GM21423 (cell line): ENCODE measurements around the gene CTNNB1.

Experiments used
- ATAC-seq: cut with Tn5 transposase; IDR thresholded peaks from one replicate; pipeline ENCODE4 v1.9.1; 2021; ENCODE audit warnings: mild to moderate bottlenecking, moderate library complexity; ENCODE audit not compliant: unreplicated experiment

Gene CTNNB1

DNA sequence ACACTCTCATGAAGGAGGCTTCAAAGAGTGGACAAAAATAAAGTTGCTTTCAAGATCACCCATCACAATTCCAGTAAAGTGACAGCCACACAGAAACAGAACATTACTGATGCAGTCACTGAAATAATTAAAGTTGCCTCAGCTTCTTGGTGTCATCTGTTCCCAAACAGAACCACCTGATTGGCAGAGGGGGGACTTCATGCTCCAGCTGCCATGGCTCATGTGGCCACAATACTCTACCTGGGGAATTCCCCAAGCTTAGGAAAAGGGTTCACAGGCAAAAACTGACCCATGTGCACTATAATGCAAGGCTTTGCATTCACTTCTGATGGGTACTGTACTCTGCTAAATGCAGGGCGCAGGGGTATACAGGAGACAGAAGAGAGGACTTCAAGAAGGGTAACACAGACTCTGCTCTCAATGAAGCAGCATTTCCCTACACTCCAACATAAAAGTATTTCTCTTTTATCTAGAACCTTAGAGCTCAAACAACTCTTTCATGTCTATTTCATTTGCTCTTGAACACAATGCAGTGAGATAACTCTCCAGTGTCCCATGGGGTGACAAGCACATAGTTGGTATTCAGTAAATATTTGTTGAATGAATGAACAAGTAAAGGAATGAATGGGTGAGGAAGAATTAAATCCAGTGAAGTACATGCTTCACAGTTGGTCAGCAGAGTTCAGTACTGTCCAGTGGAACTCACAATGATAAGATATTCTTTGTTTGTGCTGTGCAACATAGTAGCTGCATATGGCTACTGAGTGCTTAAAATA lies 8.6 kb upstream of the CTNNB1 start:
- ATAC-seq = no peak

DNA sequence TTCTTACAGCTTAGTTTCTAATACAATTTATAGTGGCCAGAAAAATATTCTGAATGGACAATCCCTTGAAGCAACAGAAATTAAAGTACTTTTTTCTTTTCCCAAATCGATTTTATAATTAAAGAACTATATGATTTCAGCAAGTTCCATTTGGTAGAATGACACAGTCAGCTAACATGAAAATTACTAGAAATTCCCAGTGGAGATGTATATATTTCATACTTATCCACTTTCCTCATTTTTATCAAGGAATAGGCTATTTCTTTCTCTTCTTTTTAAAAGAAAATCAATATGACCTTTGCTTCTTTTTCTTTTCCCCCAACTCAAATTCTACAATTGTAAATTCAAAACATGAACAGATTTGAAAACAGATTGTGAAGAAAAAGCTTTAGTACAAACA lies 6.4 kb upstream of the CTNNB1 start:
- ATAC-seq = no peak

DNA sequence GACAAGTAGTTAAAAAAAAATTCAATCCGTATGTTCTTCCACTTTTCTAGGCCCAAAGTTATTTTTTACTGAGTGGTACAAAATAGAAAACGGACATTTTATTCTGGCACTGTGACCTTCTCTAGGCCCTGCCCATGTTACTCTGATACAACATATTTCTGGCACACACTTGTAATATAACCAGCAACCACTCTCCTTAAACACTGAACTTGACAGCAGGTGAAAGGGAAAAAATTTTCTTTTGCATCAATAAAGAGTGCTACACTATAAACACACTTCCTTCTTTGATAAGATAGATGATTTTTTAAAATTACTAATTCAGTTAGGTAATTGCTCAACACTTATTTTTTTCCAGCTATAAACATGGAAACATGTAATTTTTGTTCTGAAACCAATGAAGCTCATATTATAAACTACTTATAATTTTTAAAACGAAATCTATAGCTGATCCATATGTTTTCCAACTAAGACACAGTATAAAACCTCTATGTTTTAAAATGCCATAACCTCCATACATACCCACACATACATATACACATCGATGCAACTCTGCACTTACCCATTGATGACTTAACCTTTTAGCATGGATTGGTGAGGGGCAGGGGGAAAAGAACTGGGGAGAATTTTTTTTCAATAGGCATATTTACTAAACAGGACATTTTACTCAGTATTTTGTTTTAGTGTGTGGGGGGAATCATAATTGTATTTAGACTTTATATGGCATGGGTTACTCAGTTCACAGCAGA lies 5.3 kb upstream of the CTNNB1 start:
- no peak for ATAC-seq

DNA sequence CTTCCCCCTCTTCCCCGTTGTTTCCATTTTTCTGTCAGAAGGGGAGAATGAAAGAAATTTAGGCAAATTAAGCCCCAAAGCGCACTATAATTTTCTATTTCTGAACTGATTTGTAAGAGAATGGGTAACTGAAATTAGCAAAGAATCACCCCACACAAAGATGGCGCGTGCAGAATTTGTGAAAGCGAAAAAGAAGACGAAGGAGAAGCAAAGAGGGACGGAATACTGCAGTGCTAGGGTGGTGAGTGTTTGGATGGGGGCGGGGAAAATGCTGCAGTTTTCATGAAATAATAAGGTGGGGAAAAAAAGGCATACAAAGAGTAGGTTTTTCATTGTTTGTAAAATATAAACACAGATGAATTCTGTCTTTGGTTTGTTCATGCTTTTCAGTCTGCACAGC lies 4.6 kb upstream of the CTNNB1 start:
- no peak for ATAC-seq

DNA sequence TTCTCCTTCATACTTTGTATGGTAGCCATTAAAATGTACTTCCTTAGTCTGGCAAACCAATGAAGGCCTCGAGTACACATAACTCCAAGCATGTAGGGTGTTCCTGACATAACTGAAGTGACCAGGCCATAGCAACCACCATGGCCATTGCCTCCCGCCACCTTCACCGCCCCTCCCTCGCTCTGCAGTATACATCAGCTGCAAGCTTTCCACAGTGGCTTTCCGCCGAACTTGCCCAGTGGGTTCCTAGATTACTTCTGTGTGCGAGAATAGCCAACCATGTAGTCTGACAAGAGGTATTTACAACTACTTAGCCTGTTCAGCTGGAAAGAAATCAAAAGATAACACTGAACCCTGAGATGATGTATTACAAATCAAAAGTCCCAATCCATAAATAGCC lies 3.4 kb upstream of the CTNNB1 start:
- ATAC-seq = no peak

DNA sequence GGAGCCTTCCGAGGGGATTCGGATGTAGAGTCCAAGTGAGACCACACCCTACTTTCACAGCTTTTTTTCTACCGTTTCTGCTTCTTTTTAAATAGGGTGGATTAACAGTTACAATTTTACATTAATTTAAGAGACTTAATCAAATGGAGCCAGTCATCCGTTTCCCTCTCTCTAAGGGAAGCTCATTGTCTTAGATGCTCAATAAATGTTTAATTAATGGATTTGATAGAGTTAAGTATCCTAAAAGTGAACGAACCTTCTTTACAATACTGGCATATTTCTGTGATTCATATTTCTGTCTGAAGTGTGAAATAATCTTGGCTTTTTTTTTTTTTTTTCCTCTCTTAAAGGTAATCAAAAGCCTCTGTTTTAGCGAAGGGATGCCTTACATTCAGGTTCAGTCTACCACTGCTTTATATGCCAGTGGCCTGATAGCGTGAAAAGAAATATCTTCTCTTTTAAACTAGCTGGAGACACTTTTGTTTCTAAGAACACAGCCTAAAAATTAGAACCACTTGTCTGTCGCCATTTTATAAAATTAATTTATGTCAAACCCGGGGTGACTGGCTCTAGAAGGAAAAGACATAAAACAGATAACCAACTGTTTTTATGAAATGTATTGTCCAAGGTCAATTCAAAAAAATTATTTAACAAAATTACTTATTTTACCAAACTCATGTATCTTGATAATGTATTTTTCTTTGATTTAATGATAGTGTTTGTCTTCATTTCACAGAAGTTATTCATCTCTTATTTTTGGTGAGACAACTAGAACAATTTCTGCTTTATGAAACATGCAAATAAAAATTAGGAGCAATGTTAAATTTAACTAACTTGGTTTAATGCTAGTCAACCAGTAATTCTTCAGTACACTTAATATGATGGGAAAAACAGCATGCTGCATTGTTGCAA lies 2.5 kb upstream of the CTNNB1 start:
- no peak for ATAC-seq

DNA sequence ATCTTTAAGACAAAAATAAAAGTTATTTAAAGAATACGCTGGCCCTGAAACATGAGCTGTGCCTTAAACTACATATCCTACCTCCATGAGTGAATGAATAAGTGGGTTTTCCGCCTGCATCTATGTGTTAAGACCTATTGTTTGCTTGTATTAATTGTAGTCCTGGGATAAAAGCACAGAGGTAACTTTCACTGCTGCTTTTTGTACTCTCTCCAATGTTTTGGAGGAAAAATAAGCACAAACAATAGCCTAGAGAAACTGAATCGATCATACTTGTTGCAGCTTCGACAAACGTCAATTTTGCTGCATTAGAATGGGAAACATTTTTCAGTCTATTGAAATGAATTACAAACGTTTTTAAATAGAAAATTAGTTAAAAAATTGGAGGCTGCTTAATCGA lies 1.3 kb upstream of the CTNNB1 start:
- ATAC-seq = no peak

DNA sequence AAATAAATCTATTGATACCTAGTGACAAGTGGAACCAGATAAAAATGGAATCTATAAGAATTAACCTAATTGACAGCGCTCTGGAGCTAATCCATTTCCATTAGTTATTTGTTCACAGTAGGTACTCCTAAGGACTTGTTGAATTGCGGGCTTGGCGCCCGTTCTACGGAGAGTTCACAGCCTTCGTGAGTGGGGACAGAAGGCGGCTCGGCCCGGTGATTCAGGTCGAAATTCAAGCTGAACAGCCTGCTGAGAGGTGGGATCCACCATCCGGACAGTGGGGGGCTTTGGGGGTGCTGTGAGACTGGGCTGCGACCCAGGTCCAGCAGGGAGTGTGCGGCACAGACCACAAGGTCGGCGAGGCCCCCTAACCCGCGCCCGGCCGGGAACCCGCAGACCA lies 779 bp upstream of the CTNNB1 start:
- ATAC-seq = no peak

DNA sequence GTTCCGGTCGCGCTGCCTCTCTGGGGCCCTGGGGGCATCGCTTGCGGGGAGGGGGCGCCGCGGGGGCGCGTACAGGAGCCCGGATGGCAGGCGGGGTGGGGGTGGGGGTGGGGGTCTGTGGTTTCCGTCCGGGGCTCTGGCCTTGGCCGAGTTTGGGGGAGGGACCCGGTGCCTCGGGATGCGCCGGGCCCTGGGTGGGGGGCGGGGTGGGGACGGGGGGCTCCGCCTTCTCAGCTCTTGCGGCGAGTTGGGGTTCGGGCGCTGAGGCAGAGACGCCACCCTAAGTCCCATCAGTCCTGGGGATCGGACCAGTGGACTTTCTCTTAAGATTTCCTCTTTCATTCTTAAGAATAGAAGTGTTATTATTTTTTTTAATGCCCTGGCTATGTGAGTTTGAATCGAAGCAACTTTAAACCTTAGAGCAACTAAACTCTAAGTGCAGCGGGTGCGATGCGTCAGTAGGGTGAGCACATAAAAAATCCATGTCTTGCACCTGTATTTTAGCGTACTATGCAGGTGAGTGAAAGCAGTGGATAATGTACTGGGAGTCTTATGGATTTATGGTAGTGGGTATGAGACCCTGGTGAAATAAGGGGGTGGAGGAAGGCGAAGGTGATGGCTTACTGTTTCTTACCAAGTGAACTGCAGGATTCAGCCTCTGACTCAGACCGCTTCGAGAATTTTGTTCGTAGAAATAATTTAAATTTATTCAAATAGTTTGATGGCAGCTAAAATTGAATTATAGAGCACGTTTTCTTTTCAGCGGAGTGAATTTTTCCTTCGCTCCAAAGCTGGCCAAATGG lies 762 bp downstream of the CTNNB1 start:
- peak; percentile 16 for ATAC-seq

DNA sequence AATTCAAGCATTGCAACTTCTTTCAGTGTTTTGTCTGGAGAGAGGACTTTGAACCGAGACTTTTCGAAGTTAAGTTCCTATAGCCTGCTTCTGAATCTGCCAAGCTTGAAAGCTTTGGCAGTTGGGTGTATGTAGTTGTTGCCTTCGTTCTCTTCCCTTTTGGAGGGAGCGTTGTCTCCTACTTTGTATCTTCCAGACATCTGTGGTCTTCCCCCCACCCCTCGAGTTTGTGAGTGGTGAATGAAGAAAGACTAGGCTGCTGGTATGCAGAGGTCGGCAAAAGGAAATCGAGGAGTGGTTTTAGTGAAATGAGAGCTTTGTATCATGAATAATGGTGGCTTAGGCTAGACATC lies 1.3 kb downstream of the CTNNB1 start:
- no peak for ATAC-seq

DNA sequence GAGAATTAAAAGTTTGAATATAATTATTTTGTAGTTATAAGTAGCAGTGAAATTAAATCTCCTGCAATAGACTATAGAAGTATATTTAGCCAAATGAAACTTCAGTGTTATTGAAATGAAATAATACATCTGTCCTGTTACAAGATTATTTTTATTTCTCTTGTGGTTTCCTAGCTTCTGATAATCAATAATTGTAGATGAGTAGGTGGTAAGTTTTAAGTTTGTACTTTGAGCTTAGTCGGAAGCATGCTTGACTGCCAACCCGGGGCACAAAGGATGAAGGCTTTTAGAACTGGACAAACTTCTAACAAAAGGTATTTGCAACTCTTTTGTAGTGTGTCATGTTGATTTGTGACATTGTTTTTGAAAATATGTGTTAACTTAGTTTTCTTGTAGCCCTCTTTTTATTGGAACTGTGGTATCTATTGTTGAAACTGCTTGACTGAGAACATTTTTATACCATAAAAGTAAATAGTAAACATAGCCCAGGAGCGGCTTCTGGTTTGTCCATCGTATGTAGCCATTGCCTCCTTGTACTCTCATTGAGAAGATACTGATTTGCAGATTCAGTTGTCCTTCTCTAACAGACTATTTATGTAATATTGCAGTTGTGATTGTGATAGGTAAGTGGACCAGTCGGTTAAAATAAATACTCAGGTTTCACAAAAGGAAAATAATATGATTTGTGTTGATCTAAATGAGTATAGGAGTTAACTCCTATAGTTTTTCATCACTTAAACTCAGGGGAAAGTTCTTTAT lies 2.9 kb downstream of the CTNNB1 start:
- ATAC-seq = no peak

DNA sequence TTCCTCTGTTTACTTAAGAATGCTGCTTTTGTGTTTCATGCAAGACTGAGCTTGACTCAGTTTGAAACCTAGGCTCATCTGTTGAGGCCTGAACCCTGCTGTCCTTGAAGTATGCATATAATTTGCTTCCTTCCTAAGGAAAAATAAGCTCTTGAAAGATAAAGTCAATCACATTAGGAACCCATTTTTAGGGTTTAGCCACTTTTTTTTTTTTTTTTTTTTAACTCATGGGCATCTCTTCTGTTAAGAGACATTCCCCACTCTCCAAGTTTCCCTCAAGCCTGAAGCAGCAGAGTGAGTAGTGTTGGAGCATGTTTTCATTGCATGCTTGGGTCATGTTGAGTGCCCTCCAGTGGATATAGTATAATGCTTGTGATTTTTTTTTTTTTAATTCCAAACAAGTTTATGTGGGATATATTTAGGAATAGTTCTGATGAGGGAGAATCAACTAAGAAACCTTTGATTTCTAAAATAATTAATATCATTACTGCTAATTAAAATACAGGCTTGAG lies 3.6 kb downstream of the CTNNB1 start:
- no peak for ATAC-seq

DNA sequence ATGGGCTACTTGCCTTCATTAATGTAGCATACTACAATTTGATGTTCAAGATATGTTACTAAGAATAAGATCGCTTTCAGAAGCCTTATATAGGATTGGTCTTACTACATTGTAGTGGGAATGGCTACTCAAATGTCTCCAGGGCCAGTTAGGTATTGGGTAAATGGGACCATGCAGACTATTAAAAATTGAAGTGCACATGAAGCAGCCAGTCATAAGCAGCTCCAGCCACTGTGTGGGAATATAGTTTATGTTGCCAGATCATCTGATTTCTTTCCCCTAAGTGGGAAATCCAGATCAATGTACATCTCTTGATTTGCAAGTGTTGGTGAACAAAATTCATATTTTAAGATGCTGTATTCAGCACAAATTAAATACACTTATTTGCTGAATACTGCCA lies 5.1 kb downstream of the CTNNB1 start:
- ATAC-seq = no peak

DNA sequence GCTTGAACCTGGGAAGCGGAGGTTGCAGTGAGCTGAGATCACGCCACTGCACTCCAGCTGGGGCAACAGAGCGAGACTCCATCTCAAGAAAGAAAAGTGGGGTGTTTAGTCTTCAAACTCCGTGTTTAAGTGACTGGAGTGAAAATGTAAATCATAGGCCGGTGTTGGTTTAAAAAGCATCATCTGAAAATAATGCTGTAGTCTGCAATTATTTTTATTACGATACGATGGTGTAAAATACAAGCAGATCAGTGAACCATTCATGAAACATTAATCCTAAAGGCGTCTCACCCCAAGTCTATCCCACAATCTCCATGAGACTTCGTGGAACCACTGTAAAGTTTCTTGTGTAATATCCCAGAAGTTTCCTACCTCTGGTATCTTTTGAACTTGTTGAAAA lies 6.3 kb downstream of the CTNNB1 start:
- no peak for ATAC-seq

DNA sequence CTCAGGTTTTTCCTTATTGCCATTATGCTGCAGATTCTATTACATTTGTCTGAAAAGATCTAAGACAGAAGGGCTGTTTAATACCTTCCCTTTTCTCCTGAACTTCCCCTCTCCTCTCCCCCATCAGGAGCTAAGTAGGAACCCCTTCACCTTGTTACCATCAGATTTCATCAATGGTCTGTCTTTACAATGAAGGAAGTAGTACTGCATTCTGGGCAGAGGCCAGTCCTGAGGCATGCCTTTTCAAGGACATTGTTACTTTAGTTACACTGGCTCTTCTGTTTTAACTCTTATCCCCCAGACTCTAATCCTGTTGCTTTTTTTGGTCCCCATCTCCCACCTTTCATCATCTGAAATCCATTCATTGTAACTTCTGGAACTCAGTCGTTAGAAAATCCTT lies 8.1 kb downstream of the CTNNB1 start:
- no peak for ATAC-seq

DNA sequence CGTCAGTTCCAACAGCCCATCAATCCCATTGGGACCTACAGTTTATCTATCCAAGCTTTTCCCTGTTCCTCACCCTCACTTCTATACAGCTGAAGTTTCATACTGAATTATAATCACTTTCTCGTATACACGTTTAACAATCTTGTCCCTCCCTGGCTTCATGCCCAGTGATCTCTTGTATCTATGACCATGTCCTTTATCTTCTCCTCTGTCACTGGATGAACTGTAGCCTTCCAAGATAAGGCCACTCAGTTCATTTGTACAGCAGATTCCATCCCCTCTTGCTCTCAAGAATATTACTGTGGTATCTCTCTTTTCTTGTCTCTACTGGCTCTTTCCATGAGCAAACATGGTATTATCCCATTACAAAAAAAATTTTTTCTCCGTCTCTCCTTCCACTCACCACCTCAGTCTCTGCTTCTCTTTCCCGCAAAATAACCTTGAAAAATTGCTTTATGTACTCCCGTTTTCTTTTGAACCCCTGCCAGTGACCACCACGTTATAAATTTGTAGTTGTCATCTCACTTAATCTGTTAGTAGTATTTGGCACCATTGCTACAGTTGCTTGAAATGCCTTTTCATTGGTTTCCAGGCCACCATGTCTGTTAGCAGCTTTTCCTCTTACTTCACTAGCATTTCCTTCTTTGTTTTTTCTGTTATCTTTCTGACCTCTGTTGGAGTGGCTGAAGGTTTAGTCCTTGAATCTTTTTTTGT lies 9.4 kb downstream of the CTNNB1 start:
- no peak for ATAC-seq

DNA sequence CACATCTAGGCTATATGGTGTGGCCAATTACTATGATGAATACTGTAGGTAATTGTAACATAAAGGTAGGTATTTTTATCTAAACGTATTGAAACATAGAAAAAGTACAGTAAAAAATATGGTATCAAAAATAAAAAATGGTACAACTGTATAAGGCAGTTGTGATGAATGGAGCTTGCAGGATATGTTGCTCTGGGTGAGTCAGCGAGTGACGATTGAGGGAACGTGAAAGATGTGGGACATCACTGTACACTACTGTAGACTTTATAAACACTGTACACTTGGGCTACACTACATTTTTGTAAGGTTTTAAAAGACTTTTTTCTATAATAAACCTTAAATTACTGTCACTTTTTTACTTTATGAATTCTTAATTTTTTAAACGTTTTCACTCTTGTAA lies 10.3 kb downstream of the CTNNB1 start:
- ATAC-seq = no peak

DNA sequence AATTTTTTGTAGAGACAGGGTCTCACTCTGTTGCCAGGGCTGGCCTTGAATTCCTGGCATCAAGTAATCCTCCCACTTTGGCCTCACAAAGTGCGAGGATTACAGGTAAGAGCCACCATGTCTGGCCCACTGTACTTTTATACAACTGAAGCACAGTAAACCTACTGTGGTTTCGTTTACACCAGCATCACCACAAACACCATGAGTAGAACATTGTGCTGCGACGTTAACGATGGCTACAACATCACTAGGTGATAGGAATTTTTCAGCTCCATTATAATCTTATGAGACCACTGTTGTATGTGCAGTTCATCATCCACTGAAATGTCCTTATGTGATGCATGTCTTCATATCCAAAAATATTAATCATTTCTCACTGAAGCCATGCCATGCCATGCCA lies 11.7 kb downstream of the CTNNB1 start:
- no peak for ATAC-seq

DNA sequence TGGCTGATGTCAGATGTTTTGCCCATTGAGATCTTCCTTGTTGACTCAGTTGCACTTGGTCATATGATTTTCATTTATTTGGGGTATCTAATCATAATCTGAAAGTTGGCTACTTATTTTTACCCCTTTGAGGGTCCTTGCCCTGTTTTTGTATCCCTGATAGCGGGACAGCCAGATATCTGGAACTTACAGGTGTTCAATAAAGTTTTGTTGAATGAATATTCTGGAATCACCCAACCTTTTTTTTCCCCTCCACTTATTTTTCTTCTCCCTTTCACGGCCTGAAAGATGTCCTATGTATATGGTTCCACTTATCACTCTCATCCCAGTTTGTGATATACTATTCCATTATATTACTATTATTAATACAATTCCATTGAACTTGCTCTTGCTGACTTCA lies 12.8 kb downstream of the CTNNB1 start:
- no peak for ATAC-seq
